ENCODE results near the gene KLC1.
"Not testable (repeated sequence)": the region's sequence is repeated elsewhere in the genome, so short reads cannot be mapped to it uniquely, and the experiment has no call there.

The KLC1 gene

DNA sequence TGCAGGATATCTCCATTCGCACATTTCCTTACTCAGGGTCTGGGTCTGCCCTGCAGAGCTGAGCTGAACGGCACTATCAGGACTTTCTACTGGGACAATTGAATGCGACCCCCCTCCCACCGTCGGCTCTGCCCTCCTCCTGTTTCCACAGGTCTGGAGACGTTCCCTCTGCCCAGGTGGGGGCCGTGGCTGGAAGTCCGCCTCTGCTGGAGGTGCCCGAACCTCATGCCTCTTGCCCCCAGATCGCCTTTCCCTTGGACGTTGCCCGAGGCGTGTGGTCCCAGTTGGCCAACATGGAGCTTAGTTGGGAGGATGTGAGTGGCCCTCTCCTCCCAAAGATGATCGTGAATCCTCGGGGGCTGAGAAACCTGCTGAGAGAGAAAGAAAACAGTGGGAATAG is 21.2 kb upstream of the KLC1 start:
- H3K9me3 ChIP-seq (ENCODE audit: control insufficient read depth, insufficient read depth, low read length), result peaks cover 5% of the 10 kb centered on the region; the same call in 1 of the 2 replicates
- H3K27me3 ChIP-seq (ENCODE audit: control insufficient read depth, insufficient read depth, low read length), result no peaks in the 10 kb centered on the region
- no peak overlapping the region for H3K9ac ChIP-seq (ENCODE audit: low read depth, low read length)
- H3K4me3 ChIP-seq (ENCODE audit: low read depth, low read length), result no peak overlapping the region
- H3K27ac ChIP-seq (ENCODE audit: low read depth, low read length), result no peak overlapping the region
- H3K4me1 ChIP-seq (ENCODE audit: control insufficient read depth, insufficient read depth, low read length), result no peaks in the 10 kb centered on the region; the same call in 1 of the 2 replicates
- H3K36me3 ChIP-seq (ENCODE audit: control insufficient read depth, insufficient read depth, low read length), result no peaks in the 10 kb centered on the region

DNA sequence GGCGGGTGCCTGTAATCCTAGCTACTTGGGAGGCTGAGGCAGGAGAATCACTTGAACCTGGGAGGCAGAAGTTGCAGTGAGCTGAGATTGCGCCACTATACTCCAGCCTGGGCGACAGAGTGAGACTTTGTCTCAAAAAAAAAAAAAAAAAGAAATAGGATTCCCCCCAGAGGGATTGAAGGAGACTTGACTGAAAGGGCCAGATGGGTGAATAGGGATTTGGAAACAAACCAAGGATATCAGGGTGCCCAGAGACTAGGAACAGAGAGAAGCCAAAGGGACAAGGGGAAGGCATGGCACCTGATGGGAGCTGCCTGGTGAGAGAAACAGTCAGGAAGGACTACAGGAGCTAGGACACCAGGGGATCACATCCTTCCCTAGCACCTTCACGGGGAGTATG is 19.9 kb upstream of the KLC1 start:
- not testable (repeated sequence) for H3K4me1 ChIP-seq (ENCODE audit: control insufficient read depth, insufficient read depth, low read length); H3K27me3 ChIP-seq (ENCODE audit: control insufficient read depth, insufficient read depth, low read length); H3K9me3 ChIP-seq (ENCODE audit: control insufficient read depth, insufficient read depth, low read length); H3K4me3 ChIP-seq (ENCODE audit: low read depth, low read length); H3K36me3 ChIP-seq (ENCODE audit: control insufficient read depth, insufficient read depth, low read length); H3K27ac ChIP-seq (ENCODE audit: low read depth, low read length); H3K9ac ChIP-seq (ENCODE audit: low read depth, low read length)

DNA sequence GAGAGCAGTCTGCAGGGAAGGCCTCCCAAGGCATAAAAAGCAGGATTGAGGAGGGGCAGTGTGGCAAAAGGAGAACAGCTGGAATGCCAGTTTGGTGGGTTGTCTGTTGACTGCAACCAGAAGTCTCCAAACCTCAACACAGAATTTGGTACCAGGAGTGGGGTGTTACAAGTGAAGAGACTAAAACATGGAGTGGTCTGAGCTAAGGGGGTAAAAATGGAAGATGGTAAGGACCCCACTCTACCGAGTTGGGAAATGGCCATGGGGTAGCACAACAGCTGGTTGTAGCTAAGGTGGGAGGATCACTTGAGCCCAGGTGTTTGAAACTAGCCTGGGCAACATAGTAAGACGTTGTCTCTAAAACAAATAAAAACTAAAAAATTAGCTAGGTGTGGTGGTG is 17.8 kb upstream of the KLC1 start:
- Histone ChIP-seq H3K9ac (ENCODE audit: low read depth, low read length) (no peak overlapping the region), H3K4me3 (ENCODE audit: low read depth, low read length) (no peak overlapping the region), H3K36me3 (ENCODE audit: control insufficient read depth, insufficient read depth, low read length) (no peaks in the 10 kb centered on the region), H3K4me1 (ENCODE audit: control insufficient read depth, insufficient read depth, low read length) (no peaks in the 10 kb centered on the region; the same call in 1 of the 2 replicates), H3K9me3 (ENCODE audit: control insufficient read depth, insufficient read depth, low read length) (peaks cover 5% of the 10 kb centered on the region; the same call in 1 of the 2 replicates), H3K27ac (ENCODE audit: low read depth, low read length) (no peak overlapping the region), H3K27me3 (ENCODE audit: control insufficient read depth, insufficient read depth, low read length) (no peaks in the 10 kb centered on the region)

DNA sequence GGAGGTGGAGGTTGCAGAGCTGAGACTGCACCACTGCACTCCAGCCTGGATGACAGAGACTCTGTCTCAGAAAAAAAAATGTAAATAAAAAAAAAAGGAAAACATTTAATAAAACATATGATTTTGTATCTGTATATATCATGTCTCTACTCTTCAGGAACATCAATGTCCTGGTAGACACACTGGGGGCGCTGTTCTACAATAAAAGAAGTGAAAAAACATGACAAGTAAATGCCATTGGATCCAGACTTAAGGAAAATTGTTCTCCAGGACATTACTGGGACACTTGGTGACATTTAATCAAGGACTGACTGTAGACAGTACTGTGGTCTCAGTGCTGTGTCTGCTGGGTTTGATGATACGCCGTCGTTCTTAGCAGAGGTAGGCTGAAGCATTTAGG is 15.5 kb upstream of the KLC1 start:
- no peaks in the 10 kb centered on the region for H3K27me3 ChIP-seq (ENCODE audit: control insufficient read depth, insufficient read depth, low read length)
- no peak overlapping the region for H3K27ac ChIP-seq (ENCODE audit: low read depth, low read length)
- H3K4me1 ChIP-seq (ENCODE audit: control insufficient read depth, insufficient read depth, low read length), result no peaks in the 10 kb centered on the region
- no peaks in the 10 kb centered on the region for H3K36me3 ChIP-seq (ENCODE audit: control insufficient read depth, insufficient read depth, low read length)
- peaks cover 5% of the 10 kb centered on the region; the same call in 1 of the 2 replicates for H3K9me3 ChIP-seq (ENCODE audit: control insufficient read depth, insufficient read depth, low read length)
- no peak overlapping the region for H3K4me3 ChIP-seq (ENCODE audit: low read depth, low read length)
- no peak overlapping the region for H3K9ac ChIP-seq (ENCODE audit: low read depth, low read length)

DNA sequence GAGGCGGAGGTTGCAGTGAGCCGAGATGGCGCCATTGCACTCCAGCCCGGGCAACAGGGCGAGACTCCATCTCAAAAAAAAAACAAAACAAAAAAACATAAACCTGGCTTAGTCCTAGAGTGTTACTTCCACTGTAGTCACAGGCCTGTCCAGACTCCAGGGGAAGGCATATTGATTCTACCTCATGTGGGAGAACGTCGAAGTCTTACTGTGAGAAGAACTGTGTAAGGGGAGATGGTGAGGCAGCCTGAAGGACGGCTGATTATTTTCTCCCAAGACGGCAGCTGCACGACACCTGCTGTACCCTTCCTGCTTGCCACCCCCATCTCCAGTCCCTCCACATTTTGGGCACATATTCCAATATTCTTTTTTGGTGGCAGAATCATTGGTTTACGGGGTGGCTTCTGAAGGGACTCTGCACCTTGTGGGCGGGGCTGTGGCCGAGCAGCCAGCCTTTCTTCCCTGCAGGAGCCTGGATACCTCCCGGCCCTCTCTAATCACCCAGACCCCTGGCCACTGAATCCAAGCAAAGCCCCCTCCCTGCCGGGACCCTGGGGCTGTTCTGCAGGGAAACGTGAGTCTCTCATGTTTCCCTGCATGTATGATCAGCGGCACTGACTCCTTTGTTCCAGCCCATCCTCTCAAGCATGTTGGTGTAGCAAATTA is 12.2 kb upstream of the KLC1 start:
- H3K36me3 ChIP-seq (ENCODE audit: control insufficient read depth, insufficient read depth, low read length), result no peaks in the 10 kb centered on the region
- H3K27ac ChIP-seq (ENCODE audit: low read depth, low read length), result no peak overlapping the region
- H3K9me3 ChIP-seq (ENCODE audit: control insufficient read depth, insufficient read depth, low read length), result no peaks in the 10 kb centered on the region
- no peaks in the 10 kb centered on the region for H3K4me1 ChIP-seq (ENCODE audit: control insufficient read depth, insufficient read depth, low read length)
- no peak overlapping the region for H3K9ac ChIP-seq (ENCODE audit: low read depth, low read length)
- H3K4me3 ChIP-seq (ENCODE audit: low read depth, low read length), result no peak overlapping the region
- no peaks in the 10 kb centered on the region for H3K27me3 ChIP-seq (ENCODE audit: control insufficient read depth, insufficient read depth, low read length)

DNA sequence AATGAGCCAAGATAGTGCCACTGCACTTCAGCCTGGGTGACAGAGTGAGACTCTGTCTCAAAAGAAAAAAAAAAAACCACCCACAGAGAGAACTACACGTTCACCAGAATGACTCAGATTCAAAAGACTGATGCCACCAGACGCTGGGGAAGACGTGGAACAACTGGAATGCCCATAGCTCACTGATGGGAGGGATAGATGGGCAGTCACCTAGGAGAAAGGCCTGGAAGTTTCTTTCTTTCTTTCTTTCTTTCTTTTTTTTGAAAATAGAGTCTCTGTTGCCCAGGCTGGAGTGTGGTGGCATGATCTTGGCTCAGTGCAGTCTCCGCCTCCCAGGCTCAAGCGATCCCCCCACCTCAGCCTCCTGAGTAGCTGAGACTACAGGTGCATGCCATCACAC is 10.0 kb upstream of the KLC1 start:
- Histone ChIP-seq H3K27ac (ENCODE audit: low read depth, low read length) (no peak overlapping the region), H3K4me1 (ENCODE audit: control insufficient read depth, insufficient read depth, low read length) (no peaks in the 10 kb centered on the region), H3K27me3 (ENCODE audit: control insufficient read depth, insufficient read depth, low read length) (no peaks in the 10 kb centered on the region), H3K9ac (ENCODE audit: low read depth, low read length) (no peak overlapping the region), H3K36me3 (ENCODE audit: control insufficient read depth, insufficient read depth, low read length) (no peaks in the 10 kb centered on the region), H3K4me3 (ENCODE audit: low read depth, low read length) (no peak overlapping the region), H3K9me3 (ENCODE audit: control insufficient read depth, insufficient read depth, low read length) (no peaks in the 10 kb centered on the region)

DNA sequence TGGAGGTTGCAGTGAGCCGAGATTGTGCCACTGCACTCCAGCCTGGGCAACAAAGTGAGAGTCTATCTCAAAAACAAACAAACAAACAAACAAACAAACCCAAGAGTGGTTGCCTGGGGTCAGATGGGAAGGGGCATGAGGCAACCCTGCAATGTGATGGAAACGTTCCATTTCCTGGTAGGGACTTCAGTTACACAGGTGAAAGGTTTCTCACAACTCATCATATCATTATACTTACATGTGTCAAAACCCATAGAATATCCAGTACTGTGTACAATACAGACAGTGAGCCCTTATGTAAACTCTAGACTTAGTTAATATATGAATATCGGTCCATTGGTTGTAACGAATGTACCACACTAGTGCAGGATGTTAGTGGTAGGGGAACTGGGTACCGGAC is 7.2 kb upstream of the KLC1 start:
- Histone ChIP-seq H3K27me3 (ENCODE audit: control insufficient read depth, insufficient read depth, low read length) (no peaks in the 10 kb centered on the region), H3K4me1 (ENCODE audit: control insufficient read depth, insufficient read depth, low read length) (no peaks in the 10 kb centered on the region), H3K27ac (ENCODE audit: low read depth, low read length) (no peak overlapping the region), H3K9me3 (ENCODE audit: control insufficient read depth, insufficient read depth, low read length) (no peaks in the 10 kb centered on the region), H3K36me3 (ENCODE audit: control insufficient read depth, insufficient read depth, low read length) (no peaks in the 10 kb centered on the region), H3K4me3 (ENCODE audit: low read depth, low read length) (no peak overlapping the region), H3K9ac (ENCODE audit: low read depth, low read length) (no peak overlapping the region)

DNA sequence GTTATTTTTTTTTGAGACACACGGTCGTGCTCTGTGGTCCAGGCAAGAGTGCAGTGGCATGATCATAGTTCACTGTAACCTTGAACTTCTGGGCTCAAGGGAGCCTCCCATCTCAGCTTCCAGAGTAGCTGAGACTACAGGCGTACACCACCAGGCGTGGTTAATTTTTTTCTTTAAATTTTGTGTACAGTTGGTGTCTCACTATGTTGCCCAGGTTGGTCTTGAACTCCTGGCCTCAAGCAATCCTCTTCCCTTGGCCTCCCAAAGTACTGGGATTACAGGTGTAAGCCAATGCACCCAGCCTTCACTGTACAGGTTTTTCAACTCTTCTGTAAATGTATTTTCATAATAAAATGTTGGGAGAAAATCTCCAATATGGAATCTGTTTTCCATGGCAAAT is 5.7 kb upstream of the KLC1 start:
- no peak overlapping the region for H3K9ac ChIP-seq (ENCODE audit: low read depth, low read length)
- no peak overlapping the region for H3K27ac ChIP-seq (ENCODE audit: low read depth, low read length)
- H3K4me1 ChIP-seq (ENCODE audit: control insufficient read depth, insufficient read depth, low read length), result peaks cover 8% of the 10 kb centered on the region; the same call in 1 of the 2 replicates
- no peaks in the 10 kb centered on the region for H3K27me3 ChIP-seq (ENCODE audit: control insufficient read depth, insufficient read depth, low read length)
- H3K4me3 ChIP-seq (ENCODE audit: low read depth, low read length), result no peak overlapping the region
- no peaks in the 10 kb centered on the region for H3K36me3 ChIP-seq (ENCODE audit: control insufficient read depth, insufficient read depth, low read length)
- H3K9me3 ChIP-seq (ENCODE audit: control insufficient read depth, insufficient read depth, low read length), result no peaks in the 10 kb centered on the region

DNA sequence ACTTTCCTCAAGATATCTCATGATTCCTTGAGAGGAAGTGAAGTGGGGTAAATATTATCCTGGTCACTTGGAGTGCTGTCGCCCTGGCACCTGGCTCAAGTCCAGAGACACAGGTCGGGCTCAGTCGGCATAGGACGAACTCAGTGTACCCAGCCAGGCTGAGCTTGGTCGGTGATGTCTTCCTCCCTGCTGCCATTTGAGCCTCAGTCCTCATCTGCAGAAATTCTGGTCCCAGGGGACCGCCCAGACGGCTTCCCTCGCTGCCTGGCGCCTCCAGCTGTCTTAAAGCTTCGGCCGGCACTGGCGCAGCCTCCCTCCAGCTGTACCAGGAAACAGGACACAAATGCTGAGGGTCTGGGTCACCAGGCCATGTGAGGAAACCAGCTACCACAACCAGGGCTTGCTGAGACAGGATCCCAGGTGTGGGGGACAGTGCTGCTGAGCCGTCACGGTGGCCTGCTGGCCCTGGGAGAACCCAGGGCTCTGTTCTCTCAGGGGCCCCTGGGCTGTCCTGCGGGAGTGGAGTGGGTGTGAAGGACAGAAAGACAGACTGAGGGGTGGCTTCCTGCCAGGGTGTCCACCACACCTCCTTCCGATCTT is 5.0 kb upstream of the KLC1 start:
- Histone ChIP-seq H3K27me3 (ENCODE audit: control insufficient read depth, insufficient read depth, low read length) (no peaks in the 10 kb centered on the region), H3K9me3 (ENCODE audit: control insufficient read depth, insufficient read depth, low read length) (no peaks in the 10 kb centered on the region), H3K4me1 (ENCODE audit: control insufficient read depth, insufficient read depth, low read length) (peaks cover 9% of the 10 kb centered on the region; the same call in 1 of the 2 replicates), H3K36me3 (ENCODE audit: control insufficient read depth, insufficient read depth, low read length) (no peaks in the 10 kb centered on the region), H3K4me3 (ENCODE audit: low read depth, low read length) (no peak overlapping the region), H3K27ac (ENCODE audit: low read depth, low read length) (no peak overlapping the region), H3K9ac (ENCODE audit: low read depth, low read length) (no peak overlapping the region)

DNA sequence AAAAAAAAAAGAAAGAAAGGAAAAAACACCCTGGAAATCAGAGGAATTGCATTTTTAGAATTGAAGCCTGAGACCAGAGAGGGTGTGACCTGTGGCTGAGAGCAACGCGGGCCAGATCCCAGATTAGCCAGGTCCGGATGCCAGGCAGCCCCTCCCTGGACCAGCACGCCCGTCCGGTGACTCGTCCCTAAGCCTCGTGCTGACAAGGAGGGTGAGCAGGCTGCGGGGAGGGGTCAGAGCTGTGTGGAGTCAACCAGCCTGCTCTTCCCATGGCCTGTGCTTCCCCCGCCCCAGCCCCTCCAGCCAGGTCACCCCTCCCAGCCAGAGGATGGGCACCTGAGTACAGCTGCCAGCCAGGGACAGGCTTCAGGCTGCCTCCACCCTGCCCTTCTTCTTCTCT is 4.2 kb upstream of the KLC1 start:
- Histone ChIP-seq H3K36me3 (ENCODE audit: control insufficient read depth, insufficient read depth, low read length) (no peaks in the 10 kb centered on the region), H3K9me3 (ENCODE audit: control insufficient read depth, insufficient read depth, low read length) (no peaks in the 10 kb centered on the region), H3K9ac (ENCODE audit: low read depth, low read length) (no peak overlapping the region), H3K27me3 (ENCODE audit: control insufficient read depth, insufficient read depth, low read length) (no peaks in the 10 kb centered on the region), H3K27ac (ENCODE audit: low read depth, low read length) (no peak overlapping the region), H3K4me3 (ENCODE audit: low read depth, low read length) (no peak overlapping the region), H3K4me1 (ENCODE audit: control insufficient read depth, insufficient read depth, low read length) (peaks cover 9% of the 10 kb centered on the region; the same call in 1 of the 2 replicates)

DNA sequence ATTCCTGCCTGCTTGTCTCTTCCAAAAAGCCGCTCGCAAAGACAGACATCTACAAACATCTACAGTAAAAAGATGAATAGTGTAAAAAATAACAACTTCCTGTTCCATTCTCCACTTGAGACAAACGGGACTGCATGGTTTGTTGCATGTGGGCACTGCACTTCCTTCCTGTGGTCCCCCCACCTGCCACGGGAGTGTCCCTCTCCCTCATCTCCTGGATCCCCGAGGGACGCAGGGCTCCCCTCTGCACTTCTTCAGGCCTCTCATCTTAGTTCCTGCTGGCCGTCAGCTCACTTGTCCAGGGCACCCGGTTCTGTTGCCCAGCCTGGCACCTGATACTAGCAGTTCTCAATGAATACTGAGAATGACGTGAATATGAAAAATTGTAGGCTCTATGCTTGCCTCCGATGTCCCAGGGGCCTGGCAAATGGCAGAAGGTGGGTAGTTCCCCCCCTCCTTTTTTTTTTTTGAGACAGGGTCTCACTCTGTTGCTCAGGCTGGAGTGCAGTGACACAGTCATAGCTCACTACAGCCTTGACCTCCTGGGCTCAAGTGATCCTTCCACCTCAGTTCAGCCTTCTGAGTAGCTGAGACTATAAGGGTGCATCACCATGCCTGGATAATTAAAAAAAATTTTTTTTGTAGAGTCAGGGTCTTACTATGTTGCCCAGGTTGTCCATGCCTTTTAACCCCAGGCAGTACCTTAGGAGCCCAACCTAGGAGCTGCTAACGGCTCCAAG is 3.5 kb upstream of the KLC1 start:
- H3K4me1 ChIP-seq (ENCODE audit: control insufficient read depth, insufficient read depth, low read length), result peaks cover 11% of the 10 kb centered on the region; the same call in 1 of the 2 replicates

More for the DNA sequence above, 3.5 kb upstream of the KLC1 start:
- H3K4me3 ChIP-seq (ENCODE audit: low read depth, low read length), result no peak overlapping the region
- H3K27me3 ChIP-seq (ENCODE audit: control insufficient read depth, insufficient read depth, low read length), result no peaks in the 10 kb centered on the region
- H3K36me3 ChIP-seq (ENCODE audit: control insufficient read depth, insufficient read depth, low read length), result 0 out of 2 replicates have a peak, but pooled peaks cover under 1% of the 10 kb centered on the region
- no peak overlapping the region for H3K9ac ChIP-seq (ENCODE audit: low read depth, low read length)
- H3K27ac ChIP-seq (ENCODE audit: low read depth, low read length), result no peak overlapping the region
- no peaks in the 10 kb centered on the region for H3K9me3 ChIP-seq (ENCODE audit: control insufficient read depth, insufficient read depth, low read length)

All from HUES48 (cell line).